ENCODE data around the gene ATP9A.
A peak's percentile ranks its signal among the peaks of the same experiment; 100 is the strongest.
"Not testable (repeated sequence)": the region's sequence is repeated elsewhere in the genome, so short reads cannot be mapped to it uniquely, and the experiment has no call there.

The ATP9A gene

DNA sequence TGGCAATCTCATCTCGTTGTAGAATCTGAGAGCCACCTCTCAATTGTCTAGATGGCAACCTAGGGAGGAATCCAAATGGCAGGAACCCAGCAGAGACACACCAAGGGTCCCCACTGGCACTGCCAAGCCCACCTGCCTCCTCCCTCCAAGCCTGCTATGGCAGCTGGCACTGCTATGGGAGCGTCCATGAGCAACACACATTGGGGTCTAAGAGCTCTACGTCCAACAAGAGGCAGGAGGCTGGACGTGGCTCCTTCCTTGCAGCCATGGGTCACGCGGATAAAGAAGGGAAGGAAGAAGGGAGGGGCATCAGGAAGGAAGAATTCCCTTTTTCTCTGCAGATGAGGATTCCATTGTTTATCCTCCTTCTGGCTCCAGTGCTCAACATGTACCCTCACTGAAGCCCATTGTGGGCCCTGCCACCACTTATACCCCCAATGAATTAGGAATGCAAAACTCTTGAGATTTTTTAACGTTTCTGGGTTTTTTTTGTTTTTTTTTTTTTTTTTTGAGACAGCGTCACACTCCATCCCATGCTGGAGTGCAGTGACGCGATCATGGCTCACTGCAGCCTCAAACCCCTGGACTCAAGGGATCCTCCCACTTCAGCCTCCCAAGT is 17.3 kb downstream of the ATP9A start:
- DNase-seq (ENCODE audit: low read depth): no peak

DNA sequence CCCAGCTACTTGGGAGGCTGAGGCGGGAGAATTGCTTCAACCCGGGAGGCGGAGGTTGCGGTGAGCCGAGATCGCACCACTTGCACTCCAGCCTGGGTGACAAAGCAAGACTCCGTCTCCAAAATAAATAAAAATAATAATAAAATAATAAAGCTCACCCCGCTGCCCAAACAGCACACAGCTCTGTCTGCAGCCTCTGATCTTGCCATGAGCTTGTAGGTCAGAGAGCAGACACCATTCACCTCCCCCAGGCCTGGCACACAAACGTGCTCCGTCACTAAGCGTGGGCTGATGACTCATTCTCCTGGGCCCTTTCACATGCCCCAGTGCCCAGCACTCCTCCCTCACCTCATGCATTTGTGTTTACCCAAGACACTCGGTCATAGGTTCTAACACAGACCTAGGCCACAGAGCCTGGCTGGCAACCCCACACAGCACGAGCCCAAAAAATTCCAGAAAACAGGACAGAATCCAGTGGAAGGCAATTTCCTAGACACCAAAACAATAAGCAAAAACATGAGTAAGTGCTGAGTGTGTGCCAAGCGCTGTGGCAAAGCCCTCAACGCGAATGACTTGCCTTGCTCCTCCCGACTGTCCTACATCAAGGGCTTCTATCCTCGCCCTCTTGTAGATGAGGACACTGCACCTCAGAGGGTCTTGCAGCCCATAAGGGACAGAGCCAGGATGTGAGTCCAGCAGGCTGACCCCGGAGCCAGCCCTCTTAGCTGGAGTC is 18.0 kb downstream of the ATP9A start:
- DNase-seq (ENCODE audit: low read depth): peak; percentile 89

DNA sequence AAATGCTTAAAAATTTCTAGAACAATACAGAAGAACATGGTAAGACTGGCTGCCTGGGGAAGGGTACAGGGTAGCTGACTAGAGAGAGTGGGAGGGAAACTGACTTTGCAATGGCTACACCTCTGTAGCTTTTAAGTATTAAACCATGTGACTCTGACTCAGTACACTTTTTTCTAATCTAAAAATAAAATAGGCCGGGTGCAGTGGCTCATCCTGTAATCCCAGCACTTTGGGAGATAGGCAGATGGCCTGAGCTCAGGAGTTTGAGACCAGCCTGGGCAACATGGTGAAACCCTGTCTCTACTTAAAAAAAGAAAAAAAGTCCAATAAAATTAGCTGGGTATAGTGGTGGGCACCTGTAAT is 18.5 kb downstream of the ATP9A start:
- peak; percentile 67 for DNase-seq (ENCODE audit: low read depth)

DNA sequence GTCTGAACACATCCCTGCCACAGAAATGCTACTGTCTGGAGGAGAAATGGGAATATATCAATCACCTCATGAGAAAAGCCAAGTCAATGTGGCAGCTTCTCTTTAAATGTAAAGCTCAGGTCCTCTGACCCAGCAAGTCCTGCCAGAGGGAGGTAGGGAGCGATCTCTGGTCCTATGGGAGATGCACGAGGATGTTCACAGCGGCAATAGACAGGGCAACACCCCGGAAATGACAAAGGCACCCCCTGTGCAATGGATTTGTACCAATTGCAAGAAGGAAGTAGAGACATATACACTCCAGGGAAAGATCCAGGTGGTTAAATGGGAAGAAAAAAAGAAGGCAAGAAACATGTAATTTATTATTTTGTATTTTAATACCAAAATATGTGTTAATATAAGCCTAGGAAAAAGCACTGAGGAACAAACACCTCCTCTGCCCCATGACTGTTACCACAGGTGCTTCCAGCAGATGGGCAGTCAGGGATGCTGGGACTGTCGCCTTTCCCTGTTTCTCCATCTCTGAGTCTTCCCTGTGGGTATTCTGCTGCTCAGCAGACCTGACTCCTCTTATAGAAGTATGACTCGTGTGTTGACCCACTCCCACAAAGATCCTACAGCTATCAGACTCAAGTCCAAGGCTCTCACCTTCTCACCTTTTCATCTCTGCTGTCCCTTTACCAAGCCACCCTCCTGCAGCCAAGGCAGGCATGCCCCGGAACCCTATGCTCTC is 20.8 kb downstream of the ATP9A start:
- DNase-seq (ENCODE audit: low read depth): no peak

DNA sequence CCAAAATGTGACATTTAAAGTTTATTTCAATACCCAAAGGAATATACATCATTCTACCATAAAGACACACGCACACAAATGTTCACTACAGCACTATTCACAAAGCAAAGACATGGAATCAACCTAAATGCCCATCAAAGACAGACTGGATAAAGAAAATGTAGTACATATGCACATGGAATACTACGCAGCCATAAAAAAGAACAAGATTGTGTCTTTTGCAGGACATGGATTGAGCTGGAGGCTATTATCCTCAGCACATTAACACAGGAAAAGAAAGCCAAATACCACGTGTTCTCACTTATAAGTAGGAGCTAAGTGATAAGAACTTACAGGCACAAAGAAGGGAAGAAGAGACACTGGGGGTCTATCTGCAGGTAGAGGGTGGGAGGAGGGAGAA is 22.4 kb downstream of the ATP9A start:
- no peak for DNase-seq (ENCODE audit: low read depth)

DNA sequence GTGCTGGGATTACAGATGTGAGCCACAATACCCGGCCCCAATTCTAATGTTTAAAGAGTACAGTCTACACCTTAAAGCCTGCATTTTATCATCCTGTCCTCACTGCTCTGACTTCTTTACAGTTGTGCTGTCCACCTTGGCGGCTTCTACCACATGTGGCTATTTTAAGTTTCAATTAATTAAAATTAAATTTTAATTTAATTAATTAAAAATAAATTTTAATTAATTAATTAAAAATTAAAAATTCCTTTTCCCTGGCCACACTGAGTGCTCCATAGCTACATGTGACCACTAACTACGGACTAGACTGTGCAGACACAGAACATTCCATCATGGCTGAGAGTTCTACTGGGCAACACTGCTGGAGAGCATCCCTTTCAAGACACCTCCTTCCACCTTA is 27.4 kb downstream of the ATP9A start:
- DNase-seq (ENCODE audit: low read depth): no peak

DNA sequence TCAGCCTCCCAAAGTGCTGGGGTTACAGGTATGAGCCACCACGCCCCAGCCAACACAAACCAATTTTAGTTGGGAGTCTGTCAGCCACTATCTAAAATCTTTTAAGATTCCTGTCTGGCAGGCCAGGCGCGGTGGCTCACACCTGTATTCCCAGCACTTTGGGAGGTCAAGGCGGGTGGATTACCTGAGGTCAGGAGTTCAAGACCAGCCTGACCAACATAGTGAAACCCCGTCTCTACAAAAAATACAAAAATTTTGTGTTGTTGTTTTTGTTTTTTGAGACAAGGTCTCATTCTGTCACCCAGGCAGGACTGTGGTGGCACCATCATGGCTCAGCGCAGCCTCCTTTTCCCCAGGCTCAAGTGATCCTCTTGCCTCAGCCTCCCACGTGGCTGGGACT is 27.9 kb downstream of the ATP9A start:
- DNase-seq (ENCODE audit: low read depth): not testable (repeated sequence)

DNA sequence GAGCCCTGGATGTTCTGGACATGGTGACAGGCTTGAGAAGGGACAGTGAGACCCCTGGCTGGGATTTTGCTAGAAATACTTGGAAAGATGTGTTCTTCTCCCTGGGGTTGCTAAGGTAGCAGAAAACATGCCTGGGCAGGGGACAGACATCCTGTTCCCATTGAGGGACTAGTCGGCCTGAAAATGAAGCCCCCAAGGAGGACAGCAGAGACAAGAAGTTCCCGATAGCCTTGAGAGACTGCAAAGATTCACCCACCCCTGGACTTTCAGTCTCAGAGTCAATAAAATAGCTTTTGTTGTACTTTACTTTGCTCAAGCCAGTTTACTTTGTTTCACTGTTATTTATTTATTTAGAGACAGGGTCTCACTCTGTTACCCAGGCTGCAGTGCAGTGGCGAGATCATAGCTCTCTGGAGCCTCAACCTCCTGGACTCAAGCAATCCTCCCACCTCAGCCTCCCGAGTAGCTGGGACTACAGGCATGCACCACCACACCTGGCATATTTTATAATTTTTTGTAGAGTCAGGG is 28.4 kb downstream of the ATP9A start:
- no peak for DNase-seq (ENCODE audit: low read depth)

DNA sequence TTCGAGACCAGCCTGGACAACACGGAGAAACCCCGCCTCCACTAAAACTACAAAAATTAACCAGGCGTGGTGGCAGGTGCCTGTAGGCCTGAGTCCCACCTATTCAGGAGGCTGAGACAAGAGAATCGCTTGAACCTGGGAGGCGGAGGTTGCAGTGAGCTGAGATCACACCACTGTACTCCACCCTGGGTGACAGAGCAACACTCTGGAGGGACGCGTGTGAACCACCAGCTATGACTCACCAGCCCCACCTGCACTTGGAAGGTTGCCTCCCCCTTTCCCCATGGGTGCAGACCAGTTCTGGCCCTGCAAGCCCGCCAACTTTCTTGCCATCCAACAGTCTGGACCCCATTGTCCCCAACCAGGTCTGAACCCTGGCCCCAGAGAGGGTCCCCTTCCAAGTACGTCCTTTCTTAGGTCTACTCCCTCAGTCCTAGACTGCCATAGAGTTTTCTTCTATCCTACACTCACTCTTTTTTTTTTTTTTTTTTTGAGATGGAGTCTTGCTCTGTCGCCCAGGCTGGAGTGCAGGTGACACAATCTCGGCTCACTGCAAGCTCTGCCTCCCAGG is 29.2 kb downstream of the ATP9A start:
- no peak for DNase-seq (ENCODE audit: low read depth)

DNA sequence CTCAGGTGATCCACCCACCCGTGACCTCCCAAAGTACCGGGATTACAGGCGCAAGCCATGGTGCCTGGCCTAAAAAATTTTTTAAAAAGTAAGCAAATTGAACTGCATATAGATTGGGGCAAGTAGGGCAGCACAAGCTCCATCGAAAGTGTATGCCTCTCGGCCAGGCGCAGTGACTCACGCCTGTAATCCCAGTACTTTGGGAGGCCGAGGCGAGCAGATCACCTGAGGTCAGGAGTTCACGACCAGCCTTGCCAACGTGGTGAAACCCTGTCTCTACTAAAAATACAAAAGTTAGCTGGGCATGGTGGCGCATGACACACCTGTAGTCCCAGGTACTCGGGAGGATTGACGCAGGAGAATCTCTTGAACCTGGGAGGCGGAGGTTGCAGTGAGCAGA is 29.9 kb downstream of the ATP9A start:
- not testable (repeated sequence) for DNase-seq (ENCODE audit: low read depth)

DNA sequence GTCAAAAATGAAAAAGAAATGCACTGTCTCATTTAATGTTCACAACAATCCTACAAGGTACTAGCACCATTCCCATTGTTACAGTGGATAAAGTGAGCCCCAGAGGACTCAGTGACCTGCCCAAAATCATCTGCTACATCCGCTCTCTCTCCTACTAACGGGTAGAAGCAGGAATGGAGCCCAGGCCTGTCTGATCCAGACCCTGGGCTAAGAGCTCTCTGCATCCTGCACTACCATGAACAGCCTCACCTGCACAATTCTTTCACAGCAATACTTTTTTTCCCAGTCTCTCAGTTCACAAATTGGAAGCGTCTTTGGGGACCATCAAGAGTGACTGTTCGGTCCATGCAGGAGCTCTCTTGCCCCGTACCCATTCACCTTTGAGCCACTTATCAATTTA is 31.2 kb downstream of the ATP9A start:
- no peak for DNase-seq (ENCODE audit: low read depth)

DNA sequence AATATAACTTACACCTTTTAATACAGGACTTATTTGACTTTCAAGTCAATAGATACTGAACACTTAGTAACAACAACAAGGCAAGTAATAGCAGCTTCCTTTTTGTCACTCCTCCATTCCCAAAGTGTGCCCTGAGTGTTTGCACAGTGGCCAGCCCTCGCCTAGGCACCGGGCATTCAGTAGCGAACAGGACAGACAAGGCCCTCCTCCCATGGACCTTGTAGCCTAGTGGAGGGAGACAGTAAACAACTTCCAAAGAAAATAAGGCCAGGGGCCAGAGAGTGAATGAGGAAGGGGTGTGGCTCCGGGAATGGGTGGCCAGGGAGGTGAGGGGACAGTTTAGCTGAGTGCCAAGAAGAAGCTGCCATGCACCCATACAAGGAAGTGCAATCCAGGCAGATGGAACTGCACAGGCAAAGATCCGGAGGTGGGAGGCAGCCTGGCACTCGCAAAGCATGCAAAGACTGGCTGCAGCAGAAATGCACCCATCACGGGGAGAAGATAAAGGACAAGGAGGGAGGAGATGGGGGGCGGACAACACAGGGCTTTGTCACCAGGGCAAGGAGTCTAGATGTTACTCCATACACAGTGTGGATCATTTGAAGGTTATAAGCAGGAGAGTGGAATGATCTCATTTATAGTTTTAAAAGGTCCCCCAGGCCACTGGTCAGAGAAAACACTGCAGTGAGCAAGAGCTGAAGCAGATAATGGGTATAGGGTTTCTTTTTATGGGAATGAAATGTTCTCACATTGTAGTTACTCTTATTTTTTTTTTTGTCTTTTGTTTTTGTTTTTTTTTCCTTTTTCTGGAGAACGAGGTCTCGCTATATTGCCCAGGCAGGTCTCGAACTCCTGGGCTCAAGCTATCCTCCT is 32.2 kb downstream of the ATP9A start:
- no peak for DNase-seq (ENCODE audit: low read depth)

DNA sequence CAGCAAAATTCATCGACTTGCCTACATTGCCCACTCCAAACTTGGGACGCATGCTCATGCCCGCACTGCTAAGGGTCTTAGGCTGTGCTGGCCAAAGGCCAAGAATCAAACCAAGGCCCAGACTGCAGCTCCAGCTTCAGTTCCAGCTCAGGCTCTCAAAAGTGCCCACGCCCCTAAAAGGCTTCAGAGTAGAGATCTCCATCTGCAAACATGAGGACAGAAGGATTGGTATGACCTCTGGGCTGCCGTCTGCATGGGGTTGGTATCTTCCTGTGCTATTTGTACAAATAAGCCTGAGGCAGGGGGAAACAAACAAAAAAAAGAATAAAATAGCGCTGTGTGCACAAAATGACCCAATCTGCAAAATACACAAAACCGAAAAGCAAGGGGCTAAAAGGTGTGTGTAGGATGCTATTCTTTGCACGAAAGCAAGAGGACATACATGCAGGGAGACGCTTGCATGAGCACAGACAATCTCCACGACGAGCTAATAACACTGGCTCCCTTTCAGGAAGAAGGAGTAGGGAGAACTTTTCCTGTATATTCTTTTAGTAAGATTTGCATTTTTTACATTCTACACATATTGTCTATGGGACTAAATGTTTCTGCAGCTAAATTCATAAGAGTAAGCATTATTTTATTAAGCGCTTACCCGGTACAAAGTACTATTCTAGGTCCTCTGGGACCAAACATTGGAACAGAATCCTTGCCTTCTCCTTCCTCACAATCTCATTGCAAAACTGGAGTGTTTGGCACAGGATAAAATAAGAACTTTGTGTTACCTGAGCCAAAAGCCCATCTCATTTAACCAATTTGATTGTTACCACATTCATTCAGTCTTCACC is 33.1 kb downstream of the ATP9A start:
- no peak for DNase-seq (ENCODE audit: low read depth)

DNA sequence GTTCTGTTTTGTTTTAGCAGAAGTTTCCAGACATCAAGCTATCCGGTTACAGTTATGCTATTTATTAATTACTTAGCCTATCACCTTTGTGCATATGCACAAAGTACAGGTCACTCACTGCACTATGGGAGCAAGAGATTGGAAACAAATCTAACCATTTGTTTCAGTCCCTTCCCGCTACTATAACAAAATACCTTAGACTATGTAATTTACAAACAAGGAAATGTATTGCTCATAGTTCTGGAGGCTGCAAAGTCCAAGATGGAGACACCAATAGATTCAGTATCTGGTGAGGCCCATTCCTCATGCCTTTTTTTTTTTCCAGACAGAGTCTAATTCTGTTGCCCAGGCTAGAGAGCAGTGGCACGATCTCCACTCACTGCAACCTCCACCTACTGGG is 35.1 kb downstream of the ATP9A start:
- DNase-seq (ENCODE audit: low read depth): no peak

DNA sequence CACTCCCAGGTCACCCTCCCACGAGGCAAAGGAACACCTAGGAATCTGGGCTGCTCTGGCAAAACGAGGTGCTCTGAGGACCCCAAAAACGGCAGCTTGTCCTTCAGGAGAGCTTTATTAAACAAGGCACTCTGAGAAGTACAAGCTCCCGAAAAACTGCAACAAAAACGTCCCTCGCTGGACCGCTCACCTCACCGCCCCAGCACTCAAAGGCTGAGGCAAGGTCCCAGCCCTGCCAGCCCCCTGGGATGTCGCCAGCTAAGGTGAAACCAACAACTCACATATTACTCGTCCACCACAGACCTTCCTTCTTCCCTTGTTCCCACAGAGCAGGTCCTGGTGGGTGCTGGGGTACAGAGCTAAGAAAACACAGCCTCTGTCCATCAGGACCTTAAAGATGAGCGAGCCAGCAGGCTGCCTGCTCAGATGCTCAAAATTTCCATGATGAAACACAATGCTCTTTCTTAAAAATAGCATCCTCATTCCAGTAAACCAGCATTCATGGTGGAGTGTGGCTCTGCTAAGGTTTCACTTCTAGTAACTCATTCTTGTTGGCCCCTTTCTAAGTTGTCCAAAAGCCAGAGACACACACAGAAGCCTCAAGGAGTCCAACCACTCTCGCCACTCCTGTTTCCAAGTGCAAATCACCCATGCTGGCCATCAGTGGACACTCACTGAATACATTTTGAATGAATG is 35.9 kb downstream of the ATP9A start:
- peak; percentile 65 for DNase-seq (ENCODE audit: low read depth)

DNA sequence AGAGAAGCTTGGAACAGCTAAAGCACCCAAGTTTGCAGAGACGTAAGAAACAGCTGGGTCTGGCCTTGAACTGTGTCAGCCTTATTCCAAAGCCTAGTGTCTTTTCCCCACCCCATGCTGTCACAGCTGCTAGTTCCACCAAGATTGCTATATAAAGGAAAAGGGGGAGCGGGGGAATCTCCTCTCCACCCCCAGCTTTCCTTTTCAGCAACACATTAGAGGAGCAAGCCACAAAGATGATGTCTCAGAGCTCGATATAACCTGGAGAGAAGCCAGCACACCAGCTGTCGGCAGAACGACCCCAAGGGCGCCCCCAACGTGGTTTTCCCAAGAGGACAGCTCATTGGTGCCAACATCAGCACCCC is 36.5 kb downstream of the ATP9A start:
- DNase-seq (ENCODE audit: low read depth): no peak

DNA sequence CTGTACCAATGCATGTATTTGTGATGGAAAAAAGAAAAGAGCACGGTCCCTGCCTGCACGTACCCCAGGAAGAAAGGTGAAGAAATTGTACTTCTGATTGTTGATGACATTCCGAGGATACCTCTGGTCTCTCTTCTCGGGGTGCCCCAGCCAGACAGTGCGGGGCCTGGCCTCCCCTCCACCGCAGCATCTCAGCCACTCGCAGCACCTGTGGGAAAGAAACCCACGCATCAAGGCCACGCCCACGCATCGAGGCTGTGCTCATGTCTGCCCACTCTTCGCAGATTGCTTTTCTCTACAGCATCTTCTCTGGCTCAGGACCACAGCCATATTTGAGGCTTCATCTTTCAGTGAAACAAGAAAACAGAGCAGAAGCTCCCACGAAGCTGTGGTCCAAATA is 38.4 kb downstream of the ATP9A start:
- no peak for DNase-seq (ENCODE audit: low read depth)

DNA sequence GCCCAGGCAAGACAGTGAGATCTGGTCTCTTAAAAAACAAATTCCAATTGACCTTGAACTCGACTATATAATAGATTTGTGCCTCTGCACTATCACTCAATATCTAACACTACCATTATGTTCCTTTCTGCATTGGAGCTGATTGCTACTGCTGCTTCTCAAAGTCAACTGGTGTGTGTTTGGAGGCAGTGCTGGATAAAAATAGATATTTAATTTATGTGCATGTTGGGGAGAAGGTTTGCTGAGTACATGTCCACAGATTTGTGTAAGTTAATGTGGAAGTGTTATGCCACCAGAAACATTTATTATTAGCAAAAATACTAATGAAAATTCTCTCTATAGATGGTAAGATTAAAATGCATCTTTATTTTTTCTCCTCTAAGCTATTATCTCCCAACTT is 39.5 kb downstream of the ATP9A start:
- no peak for DNase-seq (ENCODE audit: low read depth)

DNA sequence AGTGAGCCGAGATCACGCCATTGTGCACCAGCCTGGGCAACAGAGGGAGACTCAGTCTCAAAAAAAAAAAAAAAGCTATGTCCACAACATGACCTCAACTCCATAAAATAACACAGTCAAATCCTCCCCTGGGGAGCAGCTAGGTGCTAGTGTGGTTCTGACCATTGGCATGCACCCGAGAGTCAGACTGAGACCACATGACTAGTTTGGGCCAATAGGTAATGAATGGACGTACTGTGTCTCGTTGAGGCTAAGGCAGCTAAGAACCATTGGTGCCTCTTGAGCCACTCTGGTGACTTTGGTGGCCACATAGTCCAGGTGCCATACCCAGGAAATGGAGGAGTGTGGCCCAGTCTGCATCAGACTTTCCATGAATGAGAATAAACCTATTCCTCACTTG is 40.3 kb downstream of the ATP9A start:
- DNase-seq (ENCODE audit: low read depth): no peak

DNA sequence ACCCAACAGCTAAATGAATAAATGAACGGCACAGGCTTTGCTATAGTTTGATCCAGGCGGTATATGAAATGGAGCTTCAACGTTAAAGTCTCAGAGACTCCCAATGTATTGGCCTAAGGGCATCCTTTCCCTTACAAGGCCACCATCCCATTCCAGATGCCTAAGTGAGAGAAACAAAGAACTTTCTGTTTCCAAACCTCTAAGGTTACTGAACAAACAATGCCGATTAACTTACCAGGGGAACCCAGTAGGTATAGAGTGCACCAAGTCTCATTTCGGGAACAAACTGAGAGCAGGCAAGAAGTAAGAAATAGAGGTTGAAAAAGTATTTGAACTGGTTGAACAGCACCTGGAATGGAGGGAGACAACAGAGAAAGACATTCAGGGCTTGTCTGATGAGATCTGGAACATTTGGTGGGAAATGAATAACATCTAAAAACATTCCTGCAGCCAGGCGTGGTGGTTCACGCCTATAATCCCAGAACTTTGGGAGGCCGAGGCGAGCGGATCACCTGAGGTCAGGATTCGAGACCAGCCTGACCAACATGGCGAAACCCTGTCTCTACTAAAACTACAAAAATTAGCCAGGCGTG is 42.5 kb downstream of the ATP9A start:
- DNase-seq (ENCODE audit: low read depth): no peak

Data from EH (cell line).